ENCODE measurements around the gene ZC3H12D.
"Not testable (repeated sequence)": the region's sequence is repeated elsewhere in the genome, so short reads cannot be mapped to it uniquely, and the experiment has no call there.

Gene ZC3H12D

GRCh38 chr6:149457316-149457884, 27.4 kb downstream of the ZC3H12D start:
- DNase-seq: no peak

GRCh38 chr6:149456311-149457021, 28.3 kb downstream of the ZC3H12D start:
- no peak for DNase-seq

- DNase-seq: no peak
Observed at GRCh38 chr6:149455031-149455732, 29.6 kb downstream of the ZC3H12D start.

GRCh38 chr6:149454346-149454848, 30.4 kb downstream of the ZC3H12D start:
- no peak for DNase-seq

GRCh38 chr6:149453597-149454345, 31.0 kb downstream of the ZC3H12D start:
- DNase-seq: no peak

GRCh38 chr6:149452037-149452939, 32.5 kb downstream of the ZC3H12D start:
- DNase-seq: no peak

DNA sequence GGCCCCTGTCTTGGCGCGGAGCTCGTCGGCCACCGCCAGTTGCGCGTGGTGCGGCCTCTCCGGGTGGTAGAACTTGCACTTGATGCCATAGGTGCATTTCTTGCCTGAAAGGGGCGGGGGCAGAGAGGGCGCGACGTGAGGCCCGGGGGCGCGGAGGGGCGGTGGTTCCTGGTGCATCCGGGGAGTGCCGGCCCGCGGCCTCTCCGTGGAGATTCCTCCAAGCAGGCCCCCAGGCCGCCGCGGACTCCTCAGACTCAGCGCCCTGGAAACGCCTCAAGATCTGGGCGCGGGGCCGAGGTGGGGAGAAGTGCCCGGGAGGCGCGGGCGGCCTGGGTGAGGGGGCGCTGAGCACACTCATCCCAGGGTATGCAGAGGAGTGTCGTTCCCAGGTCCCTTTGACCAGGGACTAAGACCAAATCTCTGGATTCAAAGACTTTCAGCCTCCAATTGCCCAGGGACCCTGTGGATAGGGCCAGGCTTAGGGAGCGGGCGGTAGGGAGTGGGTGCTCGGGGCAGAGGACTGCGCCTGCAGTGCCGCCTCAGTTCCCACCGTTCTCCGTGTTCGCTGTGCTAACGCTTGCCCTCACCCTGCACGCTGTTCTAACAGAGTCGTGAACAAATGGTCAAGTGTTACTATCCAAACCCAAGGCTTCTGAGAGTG, 33.3 kb downstream of the ZC3H12D start:
- no peak for DNase-seq

GRCh38 chr6:149450679-149451375, 34.0 kb downstream of the ZC3H12D start:
- no peak for DNase-seq

DNA sequence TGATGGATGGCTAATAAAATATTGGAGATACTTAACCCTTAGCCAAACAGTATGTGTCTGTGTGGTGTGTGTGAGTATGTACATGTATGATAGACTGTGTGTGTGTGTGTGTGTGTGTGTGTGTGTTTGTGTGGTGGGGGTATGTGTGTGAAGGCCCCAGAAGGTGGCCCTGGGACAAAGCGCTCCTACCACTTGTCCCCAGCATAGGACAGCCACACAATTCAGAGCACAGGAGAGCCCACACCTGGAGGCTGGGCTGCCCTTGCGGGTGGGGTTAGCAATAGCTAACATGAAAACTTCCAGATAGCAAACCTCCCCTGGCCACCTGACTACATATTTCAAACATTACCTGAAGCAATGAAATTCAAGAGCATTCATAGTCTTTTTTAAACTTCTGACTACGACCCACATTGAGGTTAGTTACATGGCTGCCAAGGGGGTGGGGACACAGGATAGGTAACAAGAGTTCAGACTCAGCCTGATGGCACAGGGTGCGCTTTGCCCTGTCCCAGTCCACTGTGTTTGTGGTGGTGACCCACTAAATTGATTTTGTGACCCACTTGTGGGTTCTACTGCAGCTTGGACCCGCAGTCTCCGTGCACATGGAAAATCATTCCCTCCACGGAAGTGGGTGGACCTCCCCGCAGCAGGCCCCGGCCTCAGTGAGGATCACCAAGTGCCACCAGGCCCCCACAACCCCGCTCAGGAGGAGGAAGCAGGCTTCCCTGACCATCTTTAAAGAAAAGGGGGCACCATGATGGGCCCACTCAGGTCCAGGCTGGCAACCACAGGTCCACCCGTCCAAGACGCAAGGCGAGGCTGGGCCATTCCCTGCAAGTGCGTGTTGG, 34.8 kb downstream of the ZC3H12D start:
- DNase-seq: no peak

DNA sequence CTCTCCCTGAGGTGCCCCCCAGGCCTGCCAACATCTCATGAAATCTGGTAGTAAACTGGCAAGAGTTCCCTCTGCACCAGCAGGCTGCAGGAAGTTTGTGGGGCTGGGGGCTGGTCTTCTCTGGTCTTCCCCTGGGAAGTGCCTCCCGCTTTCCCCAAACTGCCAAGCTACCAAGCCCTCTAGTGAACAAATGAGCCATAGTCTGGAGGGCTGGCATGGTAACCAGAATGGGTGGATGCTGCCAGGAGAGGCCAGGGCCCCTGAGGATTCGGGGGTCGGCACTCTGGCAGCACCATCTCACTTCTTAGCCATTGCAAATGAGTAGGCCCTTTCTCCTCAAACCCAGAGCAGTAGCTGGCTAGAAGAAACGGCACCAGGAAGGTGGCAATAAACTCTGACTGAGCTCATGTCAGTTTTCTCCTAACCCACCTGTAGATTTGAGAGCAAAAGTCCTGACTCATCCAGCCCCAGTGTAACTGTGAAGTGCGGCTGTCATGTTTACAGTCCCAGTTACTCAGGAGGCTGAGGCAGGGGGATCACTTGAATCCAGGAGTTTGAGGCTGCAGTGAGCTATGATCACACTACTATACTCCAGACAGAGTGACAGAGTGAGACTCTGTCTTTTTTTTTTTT, 35.9 kb downstream of the ZC3H12D start:
- DNase-seq: no peak

DNA sequence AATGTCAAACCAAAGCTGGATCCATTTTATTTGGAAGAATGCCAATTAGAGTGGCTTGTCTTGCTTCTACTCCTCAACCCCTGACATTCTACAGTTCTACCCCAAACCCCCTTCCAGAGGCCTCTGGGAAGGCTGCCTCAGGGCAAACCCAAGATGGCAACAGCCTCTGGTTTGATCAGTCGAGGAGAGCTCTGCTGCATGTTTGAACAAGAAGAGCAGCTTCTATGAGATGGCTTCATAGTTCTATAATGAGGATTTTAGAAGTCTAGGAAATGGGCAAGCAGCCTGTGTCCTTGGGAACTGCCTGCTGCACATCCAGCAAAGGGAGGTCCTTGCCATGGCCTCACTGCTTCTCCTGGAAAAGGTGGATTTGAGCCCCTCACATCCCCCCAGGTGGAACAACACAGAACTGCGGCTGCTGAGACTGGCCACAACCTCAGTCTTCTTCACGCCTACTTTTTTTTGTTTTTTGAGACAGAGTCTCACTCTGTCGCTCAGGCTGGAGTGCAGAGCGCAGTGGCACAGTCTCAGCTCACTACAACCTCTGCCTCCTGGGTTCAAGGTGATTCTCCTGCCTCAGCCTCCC, 37.9 kb downstream of the ZC3H12D start:
- DNase-seq: no peak

- no peak for DNase-seq
Observed at GRCh38 chr6:149445573-149445972, 39.2 kb downstream of the ZC3H12D start.

- DNase-seq: no peak
Observed at GRCh38 chr6:149445095-149445466, 39.7 kb downstream of the ZC3H12D start.

DNA sequence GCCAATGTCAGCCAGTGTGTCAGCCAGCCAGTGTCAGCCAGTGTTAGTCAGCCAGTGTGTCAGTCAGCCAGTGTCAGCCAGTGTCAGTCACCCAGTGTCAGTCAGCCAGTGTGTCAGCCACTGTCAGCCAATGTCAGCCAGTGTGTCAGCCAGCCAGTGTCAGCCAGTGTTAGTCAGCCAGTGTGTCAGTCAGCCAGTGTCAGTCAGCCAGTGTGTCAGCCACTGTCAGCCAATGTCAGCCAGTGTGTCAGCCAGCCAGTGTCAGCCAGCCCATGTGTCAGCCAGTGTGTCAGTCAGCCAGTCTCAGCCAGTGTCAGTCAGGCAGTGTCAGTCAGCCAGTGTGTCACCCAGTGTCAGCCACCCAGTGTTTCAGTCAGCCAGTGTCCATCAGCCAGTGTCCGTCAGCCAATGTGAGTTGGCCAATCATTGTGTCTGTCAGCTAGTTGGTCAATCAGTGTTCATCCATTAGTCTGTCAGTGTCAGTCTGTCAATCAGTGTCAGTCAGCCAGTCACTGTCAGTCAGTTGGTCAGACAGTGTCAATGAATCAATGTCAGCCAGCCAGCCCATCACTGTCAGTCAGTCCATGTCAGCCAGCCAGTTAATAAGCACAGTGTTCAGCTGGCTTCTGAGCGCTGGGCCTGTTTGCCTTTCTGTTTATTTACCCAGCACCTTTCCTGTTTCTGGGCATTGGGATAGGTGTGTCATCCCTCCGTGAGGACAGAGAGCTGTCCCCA, 40.3 kb downstream of the ZC3H12D start:
- DNase-seq: not testable (repeated sequence)

DNA sequence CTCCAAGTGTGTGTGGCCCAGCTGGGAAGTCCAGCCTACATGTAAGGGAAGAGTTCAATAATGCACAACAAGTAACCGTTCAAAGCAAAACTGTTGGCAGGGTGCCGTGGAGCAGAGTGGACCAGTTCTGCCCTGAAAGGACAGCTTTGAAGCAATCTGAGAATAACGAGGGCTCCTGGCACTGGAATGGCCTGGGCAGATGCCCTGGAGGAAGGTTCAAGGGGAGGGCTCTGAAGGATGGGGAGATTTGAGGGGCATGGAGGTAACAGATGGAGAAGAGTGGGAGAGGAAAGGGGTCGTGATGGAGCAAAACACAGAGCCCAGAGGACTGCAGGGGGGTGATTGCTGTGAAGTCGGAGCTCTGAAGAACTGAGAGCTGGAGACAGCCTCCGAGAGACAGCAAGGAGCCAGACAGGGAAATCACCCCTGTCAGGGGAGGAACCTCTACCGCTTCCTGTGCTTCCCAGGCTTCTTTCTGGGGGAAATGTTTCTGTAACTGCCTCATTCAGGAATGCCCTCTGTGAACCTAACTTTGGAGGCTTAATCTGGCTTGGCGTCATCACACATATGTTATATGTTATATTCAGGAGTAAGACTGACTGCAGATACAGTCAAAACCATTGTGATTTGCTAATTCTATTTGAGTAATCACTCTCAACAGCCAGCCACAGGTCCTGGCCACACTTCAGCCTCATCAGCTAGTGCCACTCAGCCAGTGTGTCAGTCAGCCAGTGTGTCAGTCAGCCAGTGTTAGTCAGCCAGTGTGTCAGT, 41.2 kb downstream of the ZC3H12D start:
- DNase-seq: no peak

- DNase-seq: no peak
Observed at GRCh38 chr6:149441740-149442139, 43.1 kb downstream of the ZC3H12D start.

Measured in activated CD4-positive, alpha-beta T cell treated with anti-CD3 and anti-CD28 coated beads, Interleukin-2, amount 50 U/mL, for 1 hour (primary cell).